Left renal pelvis (tissue), 4 donors: ENCODE data around the gene EBF3. TPM values are rescaled to one million over a fixed set of nuclear protein-coding genes. Genes with fewer than 3 reads are reported as not detected.

Experiments used
- DNase-seq, 4 donors: peaks; one replicate each; pipeline ENCODE4 v3.0.0-alpha.2; 2013; ENCODE audit warnings: low read depth in 4 of 4, low spot score in 3 of 4
- polyA plus RNA-seq, 4 donors: library from polyadenylated mRNA; unstranded; fragments of 120-200 nt; gene quantifications; one replicate each; pipeline ENCODE4 v1.2.1, GENCODE V29; 2013; ENCODE audit not compliant: insufficient read length in 4 of 4

The EBF3 gene
- polyA plus RNA-seq, 4 donors: 1.8 to 47.4 (median 3.6) TPM

DNA sequence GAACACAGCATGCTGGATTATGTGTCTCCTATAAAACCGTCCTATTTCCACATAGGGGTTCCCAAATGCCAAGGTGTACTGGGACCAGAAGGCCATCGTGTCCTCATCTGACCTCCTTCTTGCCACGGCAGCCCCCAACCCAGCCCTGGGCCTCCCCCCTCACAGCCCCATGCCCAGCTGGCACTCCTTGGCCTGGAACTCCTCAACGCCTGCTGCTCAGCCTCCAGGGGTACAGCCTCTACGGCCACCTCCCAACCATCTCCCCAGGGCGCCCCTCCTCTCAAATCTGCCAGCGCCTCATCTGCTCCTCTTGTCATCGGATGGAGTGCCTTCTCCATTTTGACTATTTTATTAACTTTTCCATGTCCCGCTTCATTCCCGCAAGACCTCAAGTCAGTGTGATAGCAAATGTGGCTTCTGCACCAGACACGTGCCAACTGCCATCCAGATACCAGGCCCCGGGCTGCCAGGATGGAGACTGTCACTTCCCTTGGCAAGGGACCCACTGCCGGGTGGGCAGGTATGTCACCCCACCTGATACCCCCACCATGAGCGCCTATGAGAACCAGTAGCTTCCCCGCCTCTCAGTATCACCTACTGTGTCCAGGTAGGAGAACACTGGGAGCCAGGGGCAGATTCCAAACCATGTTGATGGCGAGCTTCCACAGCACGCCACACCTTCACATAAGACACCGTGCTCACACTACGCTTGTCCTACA, 106.7 kb downstream of the EBF3 start:
- no peak for DNase-seq

DNA sequence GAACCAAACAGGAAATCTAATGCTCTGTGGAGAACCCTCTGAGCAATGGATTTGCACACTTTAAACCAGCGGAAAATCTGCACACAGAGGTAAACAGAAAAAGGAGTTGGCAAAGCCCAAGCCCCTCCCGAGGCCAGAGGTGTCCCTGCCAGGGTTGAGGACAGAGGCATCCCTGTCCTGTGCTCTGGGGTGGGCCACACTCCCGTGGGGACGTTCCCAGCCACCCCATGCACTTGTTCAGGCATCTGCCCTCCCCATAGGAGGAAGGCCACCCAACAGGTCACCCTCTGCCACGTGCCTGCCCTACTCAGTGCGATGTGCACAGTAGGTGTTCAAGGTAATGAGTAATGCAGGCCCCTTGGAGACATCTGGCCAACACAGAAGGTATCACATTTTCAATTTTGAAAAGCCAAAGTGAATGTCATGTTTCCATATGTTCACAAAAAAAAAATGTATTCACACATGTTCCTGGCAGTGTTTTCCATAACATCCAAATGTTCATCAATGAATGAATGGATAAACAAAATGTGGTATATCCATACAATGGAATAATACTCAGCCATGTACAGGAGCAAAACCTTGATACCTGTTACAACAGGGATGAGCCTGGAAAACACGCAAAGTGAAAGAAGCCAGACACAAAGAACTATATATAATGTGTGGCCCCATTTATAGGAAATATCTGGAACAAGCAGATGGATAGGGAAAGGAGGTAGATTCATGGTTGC, 108.1 kb downstream of the EBF3 start:
- no peak for DNase-seq

DNA sequence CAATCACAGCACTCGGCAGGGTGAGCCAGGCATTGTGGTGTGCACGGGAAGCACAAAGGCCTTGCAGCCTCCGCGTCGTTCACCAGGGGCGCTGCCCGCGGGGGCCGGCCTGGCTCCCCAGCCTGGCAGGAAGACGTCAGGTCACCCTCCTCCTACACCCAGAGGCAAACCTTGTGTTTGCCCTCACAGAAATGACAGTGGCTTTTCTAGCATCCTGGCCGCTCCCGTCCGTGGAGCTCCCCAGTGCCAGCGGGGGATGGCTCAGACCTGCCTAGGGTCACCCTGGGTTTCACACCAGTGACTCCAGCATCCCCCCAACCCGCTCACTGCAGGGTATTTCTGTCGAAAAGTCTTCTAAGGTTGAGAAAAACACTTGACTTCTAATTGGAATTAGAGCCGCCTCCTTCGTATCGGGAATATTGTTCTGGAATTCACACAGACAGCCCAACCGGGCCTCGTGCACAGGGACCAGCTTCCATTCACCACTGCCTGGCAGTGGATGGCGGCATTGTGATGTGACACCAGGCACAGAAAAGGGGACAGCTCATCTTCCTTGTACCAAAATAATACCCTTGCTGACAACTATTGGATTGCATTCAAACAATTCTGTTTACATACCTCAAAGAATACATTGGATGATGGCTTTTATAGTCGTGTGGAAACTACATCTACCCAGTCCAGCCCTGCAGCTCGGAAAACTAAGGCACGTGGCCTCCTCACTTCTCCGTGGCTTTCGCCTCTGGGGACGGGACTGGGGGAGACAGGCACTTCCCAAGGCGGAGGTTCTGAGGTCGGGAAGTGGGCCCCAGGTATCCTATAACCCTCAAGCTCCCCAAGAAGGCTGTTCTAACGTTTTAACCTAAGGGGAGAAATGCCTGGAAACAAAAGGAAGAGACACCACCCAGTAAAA, 109.0 kb downstream of the EBF3 start:
- DNase-seq: no peak

DNA sequence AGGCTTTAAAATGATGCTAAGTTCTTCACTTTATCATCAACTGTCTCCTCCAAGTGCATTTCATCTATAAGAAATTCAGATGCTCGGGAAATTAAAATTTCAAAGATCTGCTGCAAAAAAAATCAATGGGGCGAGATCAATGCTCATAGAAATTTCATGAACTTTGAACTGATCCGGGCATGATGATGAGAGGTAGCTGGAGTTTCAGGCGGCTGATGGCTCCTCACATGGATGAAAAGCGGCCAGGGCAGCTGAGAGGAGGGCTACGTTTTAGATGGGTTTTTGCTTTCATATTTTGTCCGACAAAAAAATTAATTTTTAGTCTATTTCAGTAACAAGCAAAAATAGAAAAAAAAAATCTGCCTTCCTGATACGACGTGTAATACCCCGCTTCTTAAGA, 109.9 kb downstream of the EBF3 start:
- no peak for DNase-seq

DNA sequence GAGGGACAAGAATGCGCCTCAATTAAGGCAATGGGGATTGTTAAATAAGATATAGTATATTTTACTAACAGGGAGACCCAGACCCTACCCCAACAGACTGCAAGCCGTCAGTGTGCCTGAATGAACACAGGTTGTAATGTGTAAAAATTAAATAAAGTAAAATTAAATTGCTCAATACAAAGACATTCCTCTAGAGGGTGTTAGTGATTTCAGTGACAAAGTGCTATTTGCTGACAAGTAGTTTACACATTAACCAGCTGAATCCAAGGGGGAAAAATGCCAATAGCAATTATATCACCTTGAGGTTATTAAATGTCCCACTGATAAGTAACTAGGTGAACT, 110.5 kb downstream of the EBF3 start:
- no peak for DNase-seq

DNA sequence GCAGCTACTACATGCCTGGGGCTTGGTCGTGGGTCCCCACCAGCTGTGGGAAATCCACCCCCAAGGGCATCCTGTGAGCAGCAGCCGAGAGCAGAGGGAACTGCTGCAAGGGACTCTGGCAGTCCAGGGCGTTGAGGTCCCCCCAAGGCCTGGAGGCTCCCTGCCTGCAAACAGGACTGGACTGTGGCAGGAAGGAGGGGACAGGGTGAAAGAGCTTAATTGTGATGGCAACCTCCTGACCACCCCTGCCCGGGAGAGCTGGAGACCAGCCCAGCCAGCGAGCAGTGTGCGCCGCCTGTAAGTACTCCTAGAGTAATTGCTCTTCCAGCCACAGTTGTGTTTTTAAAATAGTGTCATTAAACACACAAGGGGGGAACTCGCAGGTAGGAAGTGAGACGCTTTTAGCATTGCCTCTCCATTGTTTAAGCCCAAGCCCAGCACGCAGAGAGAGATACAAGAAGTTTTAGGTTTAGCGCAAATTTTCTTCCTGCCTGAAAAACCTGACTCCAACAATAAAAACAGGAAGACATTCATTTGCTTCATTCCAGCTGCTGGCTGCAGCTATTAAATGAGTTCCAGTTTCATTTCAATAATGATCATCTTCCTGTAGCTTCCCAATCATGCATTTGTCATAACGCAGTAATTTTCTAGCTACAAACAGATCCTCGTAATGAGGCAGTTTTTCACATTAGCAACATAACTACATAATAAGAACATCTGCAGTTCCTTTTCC, 111.1 kb downstream of the EBF3 start:
- no peak for DNase-seq

DNA sequence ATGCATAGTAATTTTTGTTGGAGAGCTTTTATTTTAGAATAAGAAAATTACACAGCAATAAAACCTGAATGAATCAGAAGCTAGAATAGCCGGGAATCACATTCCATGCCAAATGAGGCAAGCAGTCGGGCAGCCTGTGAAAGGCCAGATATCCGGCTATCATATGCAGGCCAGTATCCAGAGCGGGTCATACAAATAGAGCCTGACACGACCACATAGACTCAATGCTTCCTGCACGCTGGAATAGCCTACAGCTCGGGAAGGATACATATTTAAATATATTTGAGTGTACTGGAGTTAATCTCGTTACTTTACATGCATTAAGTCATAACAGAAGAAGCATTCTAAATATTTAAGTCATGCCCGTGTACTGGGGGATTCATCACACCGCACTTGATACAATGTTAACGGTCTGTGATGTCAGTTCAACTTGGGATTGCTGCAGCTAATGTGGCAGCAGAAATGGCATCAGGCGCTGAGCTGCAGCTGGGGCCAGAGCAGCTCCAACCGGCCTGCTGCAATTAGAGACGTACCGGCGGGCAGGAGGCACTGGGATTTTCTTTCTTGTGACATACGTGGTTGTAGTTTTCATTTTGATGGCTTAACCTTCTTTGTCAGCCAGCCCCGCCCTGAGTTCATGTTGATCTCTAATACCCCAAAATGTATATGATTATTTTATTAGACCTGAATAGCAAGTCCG, 112.0 kb downstream of the EBF3 start:
- DNase-seq: no peak

DNA sequence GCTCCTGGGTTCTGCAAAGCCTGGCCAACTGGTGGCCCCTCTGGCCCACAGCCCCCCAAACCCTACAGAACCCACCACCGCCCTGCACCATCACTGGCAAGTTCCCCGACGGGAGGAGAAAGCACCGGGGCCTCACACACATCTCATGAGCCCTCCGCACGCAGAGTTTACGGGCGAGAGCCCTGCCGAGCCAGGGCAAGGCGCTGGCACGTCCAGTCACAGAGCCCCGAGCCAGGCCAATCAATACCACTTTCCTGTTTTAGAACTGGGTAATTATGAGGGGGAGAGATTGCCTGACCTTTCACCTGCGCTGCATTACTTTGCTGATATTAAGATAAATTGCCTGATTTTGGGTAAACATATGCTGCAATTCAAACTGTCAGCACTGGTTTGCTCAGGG, 113.3 kb downstream of the EBF3 start:
- DNase-seq: no peak

DNA sequence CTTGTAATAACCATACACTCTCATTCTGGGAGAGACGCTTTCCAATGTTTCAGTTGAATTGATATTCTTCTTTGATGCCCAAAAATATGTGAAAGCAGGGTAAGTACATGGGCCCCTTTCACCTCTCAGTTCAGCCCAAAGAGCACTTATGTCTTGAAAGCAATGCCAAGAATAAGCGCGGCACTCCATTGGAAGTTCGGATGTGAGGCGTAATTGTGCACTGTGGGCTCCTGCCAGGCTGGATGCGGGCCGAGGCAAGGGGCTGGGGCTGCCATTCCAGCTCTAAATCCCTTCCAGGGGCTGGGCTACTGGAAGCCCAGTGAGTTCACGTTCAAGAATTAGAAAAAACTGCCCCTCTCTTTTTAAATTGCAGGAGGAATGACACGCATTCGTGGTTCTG, 113.8 kb downstream of the EBF3 start:
- no peak for DNase-seq

DNA sequence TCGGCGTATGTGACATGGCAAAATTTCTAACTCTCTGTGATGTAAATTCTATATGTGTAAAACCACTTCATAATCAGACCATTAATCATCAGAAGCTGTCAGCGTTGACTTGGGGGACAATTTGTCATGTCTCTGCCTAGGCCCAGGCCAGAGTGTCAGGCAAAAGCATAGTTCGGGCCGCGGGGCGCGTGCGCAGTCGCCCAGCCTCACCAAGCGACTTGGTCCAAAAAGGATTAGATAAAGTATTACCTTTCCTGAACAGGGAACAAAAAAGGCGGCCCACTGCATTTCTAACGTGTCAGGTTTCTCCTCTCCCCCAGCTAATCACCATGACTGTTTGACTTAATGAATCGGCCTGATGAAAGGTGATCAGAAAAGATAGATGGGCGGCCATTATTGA, 114.2 kb downstream of the EBF3 start:
- DNase-seq: no peak

DNA sequence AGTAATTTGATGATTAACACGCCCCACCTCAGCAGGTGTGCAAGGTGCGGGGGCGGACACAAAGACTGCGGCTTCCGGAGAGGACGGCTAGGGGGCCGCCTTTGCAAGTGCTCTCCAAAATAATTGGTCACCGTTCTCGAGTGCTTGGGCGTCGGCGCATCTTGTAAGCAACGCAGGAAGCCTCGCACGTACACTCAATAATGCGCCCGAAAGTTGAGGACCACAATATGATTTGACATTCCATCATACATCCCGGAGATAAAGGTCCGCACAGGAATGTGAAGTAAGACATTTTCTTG, 114.7 kb downstream of the EBF3 start:
- DNase-seq: no peak

DNA sequence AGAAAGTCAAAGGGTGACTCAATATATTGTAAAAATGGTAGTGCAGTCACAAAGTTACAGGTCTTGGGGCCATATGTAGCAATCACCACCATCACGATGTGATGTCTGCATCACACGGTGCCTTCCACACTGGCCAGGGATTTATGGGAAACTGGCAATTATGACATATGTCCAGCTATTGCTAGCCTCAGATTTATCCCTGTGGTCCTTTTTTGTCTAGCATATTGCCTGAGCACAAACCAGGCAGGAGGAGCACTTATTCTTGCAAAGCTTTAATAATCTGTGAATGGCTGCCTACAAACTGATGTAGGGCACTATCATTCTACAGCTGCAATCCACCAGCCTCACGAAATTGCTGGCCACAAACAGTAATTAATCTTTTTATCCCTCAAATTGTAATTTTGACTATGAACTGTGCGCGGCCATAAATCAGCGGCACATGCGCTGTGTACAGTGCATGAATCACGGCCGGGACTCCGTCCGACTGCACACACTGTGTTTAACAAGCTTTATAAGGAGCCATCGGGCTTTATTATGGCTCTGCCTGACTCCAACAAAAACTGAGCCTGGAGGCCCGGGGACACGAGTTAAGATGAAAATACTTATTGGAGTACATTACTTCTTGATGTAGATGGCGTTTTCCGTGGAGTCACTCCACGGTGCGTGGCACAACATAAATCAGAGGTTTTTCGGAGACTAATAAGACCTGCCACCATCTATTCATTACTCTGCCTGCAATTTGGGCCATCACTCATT, 115.2 kb downstream of the EBF3 start:
- no peak for DNase-seq

DNA sequence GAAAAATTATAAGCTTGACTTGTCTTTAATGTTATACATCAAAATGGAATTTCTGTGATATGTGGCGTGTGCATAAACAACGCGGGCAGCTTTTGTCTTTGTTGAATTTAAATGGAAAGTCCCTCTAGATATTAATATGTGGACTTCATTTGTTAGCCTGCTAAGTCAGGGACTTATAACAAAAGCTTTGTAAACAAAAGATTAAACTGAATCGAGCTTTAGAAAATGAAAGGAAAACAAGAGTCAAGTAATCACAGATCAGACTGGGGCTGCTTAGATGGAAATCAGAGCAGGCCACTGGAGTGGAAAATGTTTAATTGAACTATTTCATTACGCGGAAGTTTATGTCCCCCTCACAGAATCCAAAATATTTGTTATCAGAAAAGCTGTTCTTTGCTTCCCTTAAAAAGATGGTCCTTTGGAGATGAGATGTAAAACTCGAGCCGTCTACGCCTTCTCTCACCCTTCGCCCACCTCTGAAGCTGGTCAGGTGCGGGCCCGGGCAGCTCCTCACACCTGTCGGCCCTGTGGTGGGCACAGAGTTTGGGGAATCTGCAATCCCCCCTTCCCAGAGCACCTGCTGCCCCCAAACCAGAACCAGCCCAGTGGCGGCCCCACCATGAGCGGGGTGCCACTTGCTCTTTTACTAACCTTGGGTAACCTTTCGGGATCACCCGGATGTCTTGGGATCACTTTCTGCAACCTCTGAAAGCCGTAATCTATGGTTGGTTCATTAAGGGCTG, 116.2 kb downstream of the EBF3 start:
- no peak for DNase-seq

DNA sequence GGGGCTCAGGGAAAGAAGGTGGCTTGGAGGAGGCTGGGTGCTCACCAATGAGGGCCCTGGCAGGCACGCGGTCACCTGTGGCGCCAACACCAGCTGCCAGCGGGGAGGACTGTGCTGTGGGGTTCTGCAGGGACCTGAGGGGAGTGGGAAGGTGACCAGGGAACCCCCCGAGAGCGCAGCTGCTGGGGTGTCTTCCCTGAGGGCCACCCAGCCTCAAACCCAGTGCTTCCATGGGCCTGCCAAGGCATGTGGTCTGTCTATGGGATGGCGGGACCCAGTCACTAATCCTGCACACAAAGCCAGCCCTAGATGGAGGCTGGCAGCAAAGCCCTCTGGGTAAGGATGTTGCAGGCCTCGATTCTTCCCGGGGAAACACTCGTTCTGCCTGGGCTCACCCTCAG, 117.1 kb downstream of the EBF3 start:
- no peak for DNase-seq

DNA sequence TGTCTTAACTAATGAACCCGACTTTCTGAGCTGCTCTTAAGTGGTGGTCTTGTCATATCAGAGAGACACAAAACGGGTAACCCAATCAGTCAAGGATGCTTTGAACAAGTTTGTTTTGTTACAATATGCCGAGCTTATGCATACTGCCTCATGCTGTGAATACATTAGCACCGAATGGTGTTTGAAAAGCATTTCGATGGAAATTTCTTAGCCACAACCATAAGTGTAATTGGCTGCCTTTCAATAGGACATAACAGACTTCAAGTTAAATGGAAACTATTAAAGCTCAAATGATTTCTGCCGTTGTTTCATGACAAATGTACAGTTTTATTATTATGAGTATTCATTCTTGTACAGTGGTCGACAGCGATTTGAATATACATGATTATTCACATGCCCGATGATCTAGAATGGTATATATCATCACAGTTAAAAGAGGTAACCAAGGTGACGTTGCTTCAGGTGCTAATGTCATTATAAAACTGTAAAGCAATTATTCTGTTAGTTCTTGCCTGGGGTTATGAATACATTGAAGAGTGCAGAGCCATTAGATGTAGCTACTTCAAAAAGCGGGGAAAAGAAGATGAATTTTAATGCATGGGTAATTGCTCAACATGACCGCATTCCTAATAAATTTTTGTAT, 118.8 kb downstream of the EBF3 start:
- no peak for DNase-seq

DNA sequence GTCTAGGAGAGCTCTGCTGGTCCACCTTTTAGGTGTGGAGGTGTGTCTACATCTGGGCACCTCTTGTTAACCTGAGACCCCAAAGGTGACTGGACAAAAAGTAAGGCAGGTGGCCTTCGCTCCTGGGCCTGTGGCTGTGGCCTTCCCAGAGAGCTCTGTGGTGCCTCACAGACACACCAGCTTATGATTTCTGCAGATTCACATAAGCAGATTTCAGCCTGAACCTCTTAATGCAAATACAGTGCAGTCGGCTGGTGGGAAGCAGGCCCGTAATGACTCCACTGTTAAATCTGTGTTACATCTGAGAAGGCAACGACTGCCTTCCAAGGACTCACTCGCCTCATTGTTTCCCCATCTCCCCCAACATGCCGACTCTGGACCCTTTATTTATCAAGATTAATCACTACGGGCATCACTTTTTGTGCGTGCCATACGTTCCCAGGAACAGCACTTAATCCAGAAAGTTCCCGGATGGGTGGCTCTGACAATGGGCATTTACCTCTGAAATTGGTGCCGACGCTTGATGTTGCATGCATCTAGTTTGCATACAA, 119.8 kb downstream of the EBF3 start:
- DNase-seq: no peak

DNA sequence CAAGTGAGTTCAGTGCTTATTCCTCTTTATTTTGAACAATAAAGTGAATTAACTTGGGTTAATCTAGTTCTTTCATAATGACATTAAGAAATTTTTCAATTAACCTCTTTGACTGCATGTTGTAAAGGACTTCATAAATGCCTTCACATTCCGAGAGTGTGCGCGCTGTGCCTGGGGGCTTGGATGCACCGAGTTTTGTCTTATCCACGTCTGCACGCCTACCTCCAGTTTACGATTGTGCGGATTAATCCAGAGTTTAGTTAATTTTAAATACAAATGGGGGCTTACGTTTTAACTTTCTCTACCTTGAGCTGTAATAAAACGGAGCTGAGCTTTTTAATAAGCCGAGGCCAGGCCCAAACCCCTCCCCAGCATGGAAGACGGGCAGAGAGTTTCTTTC, 120.4 kb downstream of the EBF3 start:
- DNase-seq: no peak

DNA sequence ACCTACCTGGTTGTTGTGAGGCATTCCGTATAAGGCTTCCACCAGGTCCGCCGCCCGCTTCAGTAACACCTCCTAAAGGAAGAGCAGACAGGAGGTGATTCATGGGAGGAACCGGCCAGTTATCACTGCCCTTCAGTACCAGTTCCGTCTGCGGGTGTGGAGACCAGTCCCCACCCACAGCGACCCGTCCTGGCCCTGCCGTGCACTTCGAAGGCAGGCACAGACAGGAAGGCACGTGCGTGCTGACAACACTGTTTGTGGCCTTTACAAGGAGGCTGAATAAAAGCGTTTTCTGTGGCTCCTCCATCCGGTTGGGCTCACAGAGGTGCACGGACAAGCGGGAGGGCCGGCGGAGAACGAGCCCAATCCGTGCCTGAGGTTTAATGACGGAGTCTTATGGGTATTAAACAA, 120.9 kb downstream of the EBF3 start:
- no peak for DNase-seq
